Measurements from ENCODE around the gene FBXO39.

- TF ChIP-seq EZH2 (IDR thresholded peaks at IDR 0.05; ENCODE audit: low read depth) (no peak), CTCF (conservative IDR thresholded peaks at IDR 0.05) (no peak)
Observed at GRCh38 chr17:6761779-6762178, 14.2 kb upstream of the FBXO39 start.
